Endothelial cell of umbilical vein (primary cell): ENCODE data around the gene CHMP4B. TPM values are rescaled to one million over a fixed set of nuclear protein-coding genes. Genes with fewer than 3 reads are reported as not detected.

ENCODE experiments used
- BruUV-seq: library from RNA; stranded (reverse); fragments of 400-500 nt; replicated peaks from 2 replicates; lab custom pipeline; 2021; lab: Mats Ljungman, UMichigan
- CTCF ChIA-PET: fragments of 300-600, 350-600 bp; sonication (Branson Sonifier 250); formaldehyde crosslinking; loops from one replicate; lab custom pipeline; 2021; ENCODE audit warnings: antibody characterized with exemption, inconsistent platforms; lab: Charles Lee
- POLR2A ChIA-PET: fragments of 300-600, 350-600 bp; sonication (Branson Sonifier 250); formaldehyde crosslinking; loops from one replicate; lab custom pipeline; 2021; ENCODE audit warnings: antibody characterized with exemption, inconsistent platforms; lab: Charles Lee
- DNase-seq: peaks from one replicate; pipeline ENCODE4 v3.0.0-alpha.2; 2011; ENCODE audit warnings: low read depth, low spot score
- FAIRE-seq: peaks from 2 replicates; lab custom pipeline; 2011; peaks lifted over from hg19 to GRCh38; lab: Jason Lieb, UNC
- H2AFZ ChIP-seq: 2 replicates; pipeline ENCODE4 v1.6.0; 2012; ENCODE audit warnings: low read depth, low read length, control low read depth, inconsistent platforms
- H3K27ac ChIP-seq: 2 replicates; pipeline ENCODE4 v1.5.1; 2011; ENCODE audit warnings: low read depth, mild to moderate bottlenecking, control low read depth, low read length, moderate library complexity; ENCODE audit not compliant: insufficient read depth
- H3K27me3 ChIP-seq, 2 experiments: 2 replicates each; pipeline versions ENCODE4 v1.6.0 to v1.6.1; 2011; ENCODE audit warnings: low read length in 2 of 2, mixed read lengths in 1 of 2; ENCODE audit not compliant: control insufficient read depth in 2 of 2, insufficient read depth in 2 of 2
- H3K36me3 ChIP-seq, 2 experiments: 2 replicates in 1 of 2; 3 replicates in 1 of 2; pipeline ENCODE4 v1.5.1; 2011; ENCODE audit warnings: low read length in 2 of 2, mild to moderate bottlenecking in 1 of 2, moderate library complexity in 1 of 2; ENCODE audit not compliant: control insufficient read depth in 2 of 2, insufficient read depth in 2 of 2; ENCODE audit errors: extremely low read depth in 1 of 2
- H3K4me1 ChIP-seq: 3 replicates; pipeline ENCODE4 v1.5.1; 2011; ENCODE audit warnings: mild to moderate bottlenecking, low read length; ENCODE audit not compliant: control insufficient read depth, insufficient read depth; ENCODE audit errors: extremely low read depth
- H3K4me2 ChIP-seq: 2 replicates; pipeline ENCODE4 v1.6.1; 2011; ENCODE audit warnings: low read length, control low read depth, mixed read lengths; ENCODE audit not compliant: insufficient read depth
- H3K4me3 ChIP-seq, 3 experiments: fragments of 200-600 bp in 1 of 3; sonication (generic), shearing (Covaris generic) in 1 of 3; replicated peaks in 1 of 3; 2 replicates each; pipeline ENCODE4 v1.5.1; 2011 to 2016; ENCODE audit warnings: control low read depth in 3 of 3, low read length in 3 of 3, mild to moderate bottlenecking in 2 of 3, inconsistent platforms in 1 of 3, low read depth in 1 of 3, moderate library complexity in 1 of 3; ENCODE audit not compliant: insufficient read depth in 1 of 3
- H3K79me2 ChIP-seq: 2 replicates; pipeline ENCODE4 v1.6.0; 2012; ENCODE audit warnings: low read length, inconsistent platforms; ENCODE audit not compliant: control insufficient read depth, insufficient read depth
- H3K9ac ChIP-seq: replicated peaks from 2 replicates; pipeline ENCODE3; 2011; ENCODE audit warnings: low read length, control low read depth; ENCODE audit not compliant: insufficient read depth; ENCODE audit errors: extremely low read depth
- H3K9me1 ChIP-seq: replicated peaks from 3 replicates; pipeline ENCODE4 v1.6.0; 2011; ENCODE audit warnings: mild to moderate bottlenecking, low read length; ENCODE audit not compliant: control insufficient read depth, insufficient read depth; ENCODE audit errors: extremely low read depth
- H3K9me3 ChIP-seq: replicated peaks from 2 replicates; pipeline ENCODE4 v1.5.1; 2012; ENCODE audit warnings: low read length, inconsistent platforms; ENCODE audit not compliant: control insufficient read depth, insufficient read depth
- H4K20me1 ChIP-seq: replicated peaks from 2 replicates; pipeline ENCODE3; 2011; ENCODE audit warnings: mild to moderate bottlenecking, low read length; ENCODE audit not compliant: control insufficient read depth, insufficient read depth; ENCODE audit errors: extremely low read depth
- CTCF ChIP-seq, 2 donors: IDR thresholded peaks; 1 replicate in 1 of 2; 2 replicates in 1 of 2; pipeline ENCODE4 v1.5.1; 2011; ENCODE audit warnings: low read length in 2 of 2, mild to moderate bottlenecking in 2 of 2, moderate library complexity in 2 of 2, control low read depth in 1 of 2, inconsistent platforms in 1 of 2, low read depth in 1 of 2; ENCODE audit not compliant: insufficient read depth in 1 of 2; ENCODE audit errors: extremely low read depth in 1 of 2
- EZH2 ChIP-seq: IDR thresholded peaks from 2 replicates; pipeline ENCODE4 v1.6.1; 2012; ENCODE audit warnings: borderline replicate concordance, low read depth, mild to moderate bottlenecking, moderate library complexity, low read length, inconsistent platforms; ENCODE audit not compliant: severe bottlenecking
- FOS ChIP-seq: IDR thresholded peaks from 2 replicates; pipeline ENCODE4 v1.6.1; 2011; ENCODE audit warnings: mild to moderate bottlenecking, low read length, moderate library complexity, borderline replicate concordance; ENCODE audit not compliant: insufficient read depth
- GATA2 ChIP-seq: IDR thresholded peaks from 2 replicates; pipeline ENCODE4 v1.7.0; 2011; ENCODE audit warnings: low read depth, mild to moderate bottlenecking, moderate library complexity, mixed read lengths, low read length; ENCODE audit not compliant: insufficient read length, insufficient read depth
- JUN ChIP-seq: IDR thresholded peaks from 2 replicates; pipeline ENCODE4 v1.6.1; 2011; ENCODE audit warnings: borderline replicate concordance, low read depth; ENCODE audit not compliant: insufficient read length, insufficient read depth
- MAX ChIP-seq: IDR thresholded peaks from 2 replicates; pipeline ENCODE4 v1.6.1; 2011; ENCODE audit not compliant: insufficient read depth, insufficient read length
- MYC ChIP-seq: IDR thresholded peaks from one replicate; pipeline ENCODE4 v1.6.1; 2011; ENCODE audit warnings: mild to moderate bottlenecking, low read depth, low read length
- POLR2A ChIP-seq: IDR thresholded peaks from 2 replicates; pipeline ENCODE4 v1.6.1; 2012; ENCODE audit warnings: low read depth, mild to moderate bottlenecking, control low read depth, low read length
- POLR2AphosphoS5 ChIP-seq: IDR thresholded peaks from 2 replicates; pipeline ENCODE4 v1.6.1; 2012; ENCODE audit warnings: low read depth, mild to moderate bottlenecking, control low read depth, low read length, moderate library complexity; ENCODE audit not compliant: insufficient read depth
- dilution Hi-C: fragments of 300-500 bp; cut with MboI; formaldehyde crosslinking; loops from one replicate; pipeline ENCODE4 v1.15.0; 2019; ENCODE audit warnings: low sequenced_read_pairs; ENCODE audit not compliant: extremely low pct_ligation_motif_present
- intact Hi-C: fragments of 100-400 bp; cut with micrococcal nuclease; formaldehyde crosslinking; loops from one replicate; pipeline ENCODE4 v1.10.0; 2022
- polyA plus RNA-seq, 4 experiments: library from polyadenylated mRNA; depleted of rRNA in 3 of 4; stranded (reverse) in 3 of 4; unstranded in 1 of 4; fragments of >200 nt; gene quantifications; 2 replicates each; pipeline versions ENCODE4 v1.2.1 to v1.2.3, GENCODE V29; 2011 to 2012; ENCODE audit warnings: missing spikeins in 1 of 4
- total RNA-seq: library from RNA; stranded (reverse); gene quantifications from 2 replicates; pipeline ENCODE4 v1.2.3, GENCODE V29; 2021

The CHMP4B gene
- total and polyA plus RNA-seq, 2 donors (not counting 3 experiments of a cell fraction or from before 2014, with no cell fraction given) = 64.7 to 112 TPM

- FAIRE-seq = no peak
Observed at GRCh38 chr20:33766686-33767085, 44.5 kb upstream of the CHMP4B start.

More at GRCh38 chr20:33766686-33767085, 44.5 kb upstream of the CHMP4B start:
- Histone ChIP-seq H2AFZ (no peak overlapping the region), H3K9me3 (no peaks in the 10 kb centered on the region), H3K4me3 (no peak overlapping the region), H3K9ac (no peak overlapping the region), H3K79me2 (no peaks in the 10 kb centered on the region), H3K4me2 (no peak overlapping the region), H3K27me3 (no peaks in the 10 kb centered on the region), H3K9me1 (no peaks in the 10 kb centered on the region), H3K36me3 (peaks cover 0 to 1% of the 10 kb centered on the region in 2 experiments), H3K27ac (no peak overlapping the region), H4K20me1 (no peaks in the 10 kb centered on the region), H3K4me1 (no peaks in the 10 kb centered on the region)
- ChIA-PET POLR2A (no interaction called here), CTCF (interaction anchor here (1.6 kb wide), 1 partner anchor 25 kb away, joined by 4 read pairs; no protein-coding TSS in a partner anchor)
- intact Hi-C loops = no loop called here
- TF ChIP-seq MAX (no peak), GATA2 (no peak), MYC (no peak), EZH2 (no peak), CTCF (IDR thresholded peaks at IDR 0.05; ENCODE audit: extremely low read depth in 1 of 2, insufficient read depth in 1 of 2, low read depth in 1 of 2, low read length in 2 of 2) (no peak), POLR2A (no peak), POLR2AphosphoS5 (no peak), FOS (no peak), JUN (no peak)
- dilution Hi-C loops = no loop called here
- no TSS peak for BruUV-seq
- no peak for DNase-seq
